ENCODE results near the gene RNF149.

- TF ChIP-seq, protein P1, sequence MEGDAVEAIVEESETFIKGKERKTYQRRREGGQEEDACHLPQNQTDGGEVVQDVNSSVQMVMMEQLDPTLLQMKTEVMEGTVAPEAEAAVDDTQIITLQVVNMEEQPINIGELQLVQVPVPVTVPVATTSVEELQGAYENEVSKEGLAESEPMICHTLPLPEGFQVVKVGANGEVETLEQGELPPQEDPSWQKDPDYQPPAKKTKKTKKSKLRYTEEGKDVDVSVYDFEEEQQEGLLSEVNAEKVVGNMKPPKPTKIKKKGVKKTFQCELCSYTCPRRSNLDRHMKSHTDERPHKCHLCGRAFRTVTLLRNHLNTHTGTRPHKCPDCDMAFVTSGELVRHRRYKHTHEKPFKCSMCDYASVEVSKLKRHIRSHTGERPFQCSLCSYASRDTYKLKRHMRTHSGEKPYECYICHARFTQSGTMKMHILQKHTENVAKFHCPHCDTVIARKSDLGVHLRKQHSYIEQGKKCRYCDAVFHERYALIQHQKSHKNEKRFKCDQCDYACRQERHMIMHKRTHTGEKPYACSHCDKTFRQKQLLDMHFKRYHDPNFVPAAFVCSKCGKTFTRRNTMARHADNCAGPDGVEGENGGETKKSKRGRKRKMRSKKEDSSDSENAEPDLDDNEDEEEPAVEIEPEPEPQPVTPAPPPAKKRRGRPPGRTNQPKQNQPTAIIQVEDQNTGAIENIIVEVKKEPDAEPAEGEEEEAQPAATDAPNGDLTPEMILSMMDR (IDR thresholded peaks at IDR 0.05), result no peak
- TF ChIP-seq POLR2AphosphoS5 (IDR thresholded peaks at IDR 0.05) (no peak), POLR2A (IDR thresholded peaks at IDR 0.05) (no peak), EP300 (IDR thresholded peaks at IDR 0.05) (no peak)
Observed at GRCh38 chr2:101329026-101329425, 20.5 kb upstream of the RNF149 start.
